IMR-90 (cell line): ENCODE measurements around the gene SOCS3. TPM values are rescaled to one million over a fixed set of nuclear protein-coding genes. Genes with fewer than 3 reads are reported as not detected.

Experiments
- ELK1 ChIP-seq: fragments of 150-350 bp; IDR thresholded peaks from 2 replicates; pipeline ENCODE4 v1.6.1; 2016; ENCODE audit warnings: low read depth, mild to moderate bottlenecking, low read length, moderate library complexity, borderline replicate concordance
- polyA plus RNA-seq, 3 experiments: library from polyadenylated mRNA; depleted of rRNA; stranded (reverse); fragments of >200 nt; gene quantifications; 2 replicates each; pipeline ENCODE4 v1.2.3, GENCODE V29; 2012; ENCODE audit warnings: low replicate concordance in 1 of 3
- total RNA-seq: library from RNA; depleted of rRNA; stranded (reverse); fragments of >200 nt; gene quantifications from 2 replicates; pipeline ENCODE4 v1.2.3, GENCODE V29; 2012

The SOCS3 gene
- total and polyA plus RNA-seq, 2 of the 4 experiments (the other 2 are of a cell fraction): 19.2 to 19.9 TPM

GRCh38 chr17:78314683-78315354, 45.1 kb downstream of the SOCS3 start (continued):
- no peak for TF ChIP-seq ELK1
